Effector CD4-positive, alpha-beta T cell (primary cell): ENCODE results near the gene NT5C.
"Not testable (repeated sequence)": the region's sequence is repeated elsewhere in the genome, so short reads cannot be mapped to it uniquely, and the experiment has no call there.

Source experiments
- DNase-seq: peaks from one replicate; pipeline ENCODE4 v3.0.0-alpha.2; 2020
- total RNA-seq: gene quantifications from one replicate; lab custom pipeline; 2026; lab: John Stamatoyannopoulos, UW

Gene NT5C
- total RNA-seq: 23.5 reads per million, percentile 50 among the genes with 10 or more reads in this experiment

DNA sequence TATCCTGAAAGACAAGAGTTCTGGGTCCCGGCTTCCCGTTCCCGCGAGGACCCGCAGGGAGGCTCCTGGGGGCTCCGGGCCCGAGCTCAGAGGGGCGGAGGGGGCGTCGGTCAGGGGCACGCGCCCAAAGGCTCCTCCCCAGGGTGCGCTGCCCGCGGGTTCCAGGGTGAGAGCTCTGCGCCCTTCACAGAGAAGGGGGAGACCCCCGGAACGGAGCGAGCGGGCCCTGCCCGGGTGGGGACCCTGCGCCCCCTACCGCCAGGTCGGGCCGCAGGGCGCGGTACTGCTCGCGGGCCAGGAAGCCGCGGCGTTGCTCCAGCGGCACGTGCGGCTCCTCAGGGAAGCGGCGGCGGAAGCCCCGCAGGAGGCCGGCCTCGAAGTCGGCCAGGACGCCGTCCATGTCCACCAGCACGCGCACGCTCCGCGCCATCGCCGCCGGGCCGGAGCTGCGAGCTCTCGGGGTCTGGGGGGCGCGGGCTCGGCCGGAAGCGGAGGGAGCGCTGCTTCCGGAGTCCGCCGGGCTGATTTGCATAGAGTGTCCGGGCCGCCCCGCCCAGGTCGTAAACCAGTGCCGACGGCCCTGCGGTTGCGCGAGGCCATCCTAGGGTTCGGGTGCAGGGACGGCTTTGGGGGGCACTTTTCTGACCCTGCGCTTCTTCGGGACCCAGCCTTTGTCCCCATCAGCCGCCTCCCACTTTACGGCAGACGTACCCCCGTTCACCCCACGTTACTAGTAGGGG, at the start of gene NT5C:
TSS of gene NT5C (minus strand) at position 465 of the 740 bp plus-strand sequence. CDS start at position 430, 35 bp downstream.
- DNase-seq: peak; percentile 44

DNA sequence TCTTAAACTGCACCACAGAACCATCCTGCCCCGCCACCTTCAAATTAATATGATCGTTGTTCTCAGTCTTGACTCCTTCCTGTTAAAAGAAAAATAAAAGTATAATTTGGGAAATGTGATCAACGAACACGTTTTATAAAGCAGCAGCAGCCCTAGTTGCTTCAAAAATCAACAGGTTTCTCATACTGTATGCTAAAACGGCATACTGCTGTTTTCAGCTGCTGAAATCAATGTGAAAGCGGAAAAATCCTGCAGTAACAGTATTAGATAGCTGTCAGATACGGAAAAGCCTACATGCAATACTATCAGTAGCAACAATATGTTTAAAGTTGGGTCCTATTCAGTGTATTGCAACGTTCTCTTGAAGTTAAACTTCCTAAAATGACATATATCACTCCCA, 49.6 kb upstream of the NT5C start:
- no peak for DNase-seq

DNA sequence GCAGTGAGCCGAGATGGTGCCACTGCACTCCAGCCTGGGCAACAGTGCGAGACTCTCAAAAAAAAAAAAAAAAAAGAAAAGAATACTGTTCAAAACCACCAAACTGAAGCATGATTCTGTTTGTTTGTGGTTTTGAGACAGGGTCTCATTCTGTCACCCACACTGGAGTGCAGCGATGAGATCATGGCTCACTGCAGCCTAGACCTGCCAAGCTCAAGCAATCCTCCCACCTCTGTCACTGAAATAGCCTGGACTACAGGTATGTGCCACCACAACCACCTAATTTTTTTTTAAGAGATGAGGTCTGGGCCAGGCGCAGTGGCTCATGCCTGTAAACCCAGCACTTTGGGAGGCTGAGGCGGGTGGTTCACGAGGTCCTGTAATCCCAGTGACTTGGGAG, 46.9 kb upstream of the NT5C start:
- DNase-seq: no peak

- no peak for DNase-seq
Observed at GRCh38 chr17:75176625-75177024, 45.1 kb upstream of the NT5C start.

DNA sequence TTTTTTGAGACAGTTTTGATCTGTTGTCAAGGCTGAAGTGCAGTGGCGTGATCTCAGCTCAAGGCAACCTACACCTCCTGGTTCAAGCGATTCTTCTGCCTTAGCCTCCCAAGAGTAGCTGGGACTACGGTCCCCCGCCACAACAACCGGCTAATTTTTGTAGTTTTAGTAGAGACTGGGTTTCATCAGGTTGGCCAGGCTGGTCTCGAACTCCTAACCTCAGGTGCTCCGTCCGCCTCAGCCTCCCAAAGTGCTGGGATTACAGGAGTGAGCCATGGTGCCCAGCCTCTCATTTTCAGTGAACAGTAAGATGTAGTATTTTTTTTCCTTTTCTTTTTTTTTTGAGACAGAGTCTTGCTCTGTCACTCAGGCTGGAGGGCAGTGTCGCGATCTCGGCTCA, 43.5 kb upstream of the NT5C start:
- DNase-seq: no peak

GRCh38 chr17:75173526-75173925, 42.0 kb upstream of the NT5C start:
- DNase-seq: no peak

- no peak for DNase-seq
Observed at GRCh38 chr17:75168998-75169397, 37.5 kb upstream of the NT5C start.

DNA sequence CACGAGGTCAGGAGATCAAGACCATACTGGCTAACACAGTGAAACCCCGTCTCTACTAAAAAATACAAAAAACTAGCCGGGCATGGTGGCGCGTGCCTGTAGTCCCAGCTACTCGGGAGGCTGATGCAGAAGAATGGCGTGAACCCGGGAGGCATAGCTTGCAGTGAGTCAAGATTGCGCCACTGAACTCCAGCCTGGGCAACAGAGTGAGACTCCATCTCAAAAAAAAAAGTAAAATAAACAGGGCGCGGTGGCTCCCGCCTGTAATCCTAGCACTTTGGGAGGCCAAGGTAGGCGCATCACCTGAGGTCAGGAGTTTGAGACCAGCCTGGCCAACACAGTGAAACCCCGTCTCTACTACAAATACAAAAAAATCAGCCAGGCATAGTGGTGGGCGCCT, 33.1 kb upstream of the NT5C start:
- DNase-seq: not testable (repeated sequence)

GRCh38 chr17:75163074-75163473, 31.5 kb upstream of the NT5C start:
- no peak for DNase-seq

DNA sequence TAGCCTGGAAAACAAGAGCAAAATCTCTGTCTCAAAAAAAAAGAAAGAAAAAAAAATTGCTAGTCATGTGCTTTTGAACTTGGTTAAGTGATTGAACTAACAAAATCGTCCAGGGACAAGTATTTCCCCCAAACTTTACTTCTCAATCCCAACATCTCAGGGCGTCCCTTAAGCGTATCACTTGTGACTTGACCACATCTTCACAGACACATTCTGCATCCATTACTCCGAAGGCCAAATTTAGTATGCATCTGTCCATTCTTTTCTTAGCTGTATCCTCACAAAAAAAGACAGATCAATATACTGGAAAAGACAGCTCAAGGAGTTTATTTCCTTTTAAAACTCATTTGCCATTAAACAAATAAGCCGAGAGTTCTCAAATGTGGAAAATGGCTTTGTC, 28.7 kb upstream of the NT5C start:
- DNase-seq: no peak

GRCh38 chr17:75159196-75160031, 27.9 kb upstream of the NT5C start:
- DNase-seq: no peak

- DNase-seq: not testable (repeated sequence)
Observed at GRCh38 chr17:75158480-75158879, 26.9 kb upstream of the NT5C start.

GRCh38 chr17:75155191-75155601, 23.7 kb upstream of the NT5C start:
- no peak for DNase-seq

GRCh38 chr17:75154195-75155106, 22.9 kb upstream of the NT5C start, which contains the start of gene JPT1:
JPT1 (minus strand) TSS chr17:75154512; CDS start chr17:75154397, 115 bp downstream.
- peak; percentile 97 for DNase-seq

DNA sequence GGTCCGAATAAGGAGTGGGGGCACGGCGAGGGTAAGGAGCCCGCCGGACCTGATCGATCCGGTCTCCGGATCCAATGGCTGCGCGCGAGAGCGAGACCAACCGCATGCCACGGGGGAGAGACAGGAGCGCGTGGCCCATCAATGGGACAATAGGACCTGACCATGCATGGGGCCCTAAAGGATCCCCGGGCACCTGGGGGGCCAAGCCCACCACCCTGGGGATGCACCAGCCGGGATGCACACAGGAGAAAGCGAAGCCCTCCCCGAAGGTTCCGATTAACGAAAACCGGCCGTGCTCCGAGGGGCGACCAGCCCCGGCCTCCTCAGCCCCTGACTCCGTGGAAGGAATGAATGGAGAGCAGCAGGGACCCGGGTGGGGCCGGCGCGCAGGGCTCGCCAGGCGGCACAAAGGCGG, 22.2 kb upstream of the NT5C start:
- no peak for DNase-seq

- no peak for DNase-seq
Observed at GRCh38 chr17:75152922-75153779, 21.6 kb upstream of the NT5C start.

- no peak for DNase-seq
Observed at GRCh38 chr17:75152523-75152921, 21.0 kb upstream of the NT5C start.

DNA sequence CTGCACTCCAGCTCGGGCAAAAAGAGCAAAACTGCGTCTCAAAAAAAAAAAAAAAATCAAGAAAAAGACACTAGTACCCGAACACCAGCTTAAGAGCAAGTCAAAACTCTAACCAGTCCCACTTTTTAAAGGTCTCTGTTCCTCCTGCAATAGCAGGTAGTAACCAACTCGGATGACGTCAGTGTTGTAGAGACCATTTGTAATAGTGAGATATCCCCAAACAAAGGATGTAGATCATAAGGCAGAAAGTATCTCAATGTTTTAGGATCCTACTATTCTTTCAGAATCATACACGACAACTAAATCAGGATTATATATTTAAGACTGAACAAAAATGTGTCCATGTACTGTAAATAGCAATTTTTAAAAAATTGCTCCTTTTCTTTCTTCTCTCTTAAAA, 20.4 kb upstream of the NT5C start:
- no peak for DNase-seq

- no peak for DNase-seq
Observed at GRCh38 chr17:75147878-75148546, 16.5 kb upstream of the NT5C start.

- DNase-seq: no peak
Observed at GRCh38 chr17:75146592-75146991, 15.1 kb upstream of the NT5C start.
